Subcutaneous adipose tissue (tissue), 4 donors: ENCODE measurements around the gene USP19. TPM values are rescaled to one million over a fixed set of nuclear protein-coding genes. Genes with fewer than 3 reads are reported as not detected.

Source experiments
- total RNA-seq, 4 donors: library from RNA; depleted of rRNA; stranded (reverse); fragments of >200 nt; gene quantifications; one replicate each; pipeline ENCODE4 v1.1.0, GENCODE V29; 2016
- TF ChIP-seq, protein P1 (sequence below): fragments of 450-650 bp; IDR thresholded peaks from one replicate; pipeline ENCODE4 v1.5.1; 2016; ENCODE audit warnings: low read depth, mild to moderate bottlenecking, control low read depth, antibody characterized with exemption, moderate library complexity

USP19 gene
- total RNA-seq, 4 donors from 2014 or later, result 26.4 to 73.8 (median 52.3) TPM

DNA sequence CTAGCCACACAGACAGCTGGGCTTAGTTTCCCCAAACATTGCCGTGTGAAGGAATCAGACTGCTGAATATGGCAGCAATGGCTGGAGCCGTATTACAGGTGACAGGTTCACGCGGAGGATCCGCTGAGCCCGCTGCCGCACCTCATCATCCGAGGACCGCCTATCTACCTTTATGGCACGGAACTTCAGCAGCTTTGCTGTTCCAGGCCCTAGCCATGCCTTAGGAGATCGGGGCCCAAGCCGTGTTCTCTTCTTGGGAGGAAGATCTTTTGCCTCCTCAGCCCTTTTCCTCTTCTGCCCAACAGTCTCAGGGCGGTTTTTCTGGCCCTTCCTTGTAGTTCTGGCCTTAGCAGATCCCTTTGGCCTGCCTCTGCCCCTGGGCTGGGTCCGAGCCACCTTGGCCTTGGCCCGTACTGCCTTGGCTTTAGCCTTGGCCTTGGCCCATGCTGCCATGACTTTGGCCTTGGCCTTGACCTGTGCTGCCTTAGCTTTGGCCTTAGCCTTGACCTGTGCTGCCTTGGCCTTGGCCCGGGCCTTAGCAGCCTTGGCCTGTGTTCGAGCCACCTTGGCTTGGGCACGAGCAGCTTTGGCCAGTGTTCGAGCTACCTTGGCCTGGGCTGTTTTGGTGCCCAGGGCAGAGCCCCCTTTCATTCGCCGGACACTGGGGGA lies 42.3 kb upstream of the USP19 start:
- TF ChIP-seq, protein P1, sequence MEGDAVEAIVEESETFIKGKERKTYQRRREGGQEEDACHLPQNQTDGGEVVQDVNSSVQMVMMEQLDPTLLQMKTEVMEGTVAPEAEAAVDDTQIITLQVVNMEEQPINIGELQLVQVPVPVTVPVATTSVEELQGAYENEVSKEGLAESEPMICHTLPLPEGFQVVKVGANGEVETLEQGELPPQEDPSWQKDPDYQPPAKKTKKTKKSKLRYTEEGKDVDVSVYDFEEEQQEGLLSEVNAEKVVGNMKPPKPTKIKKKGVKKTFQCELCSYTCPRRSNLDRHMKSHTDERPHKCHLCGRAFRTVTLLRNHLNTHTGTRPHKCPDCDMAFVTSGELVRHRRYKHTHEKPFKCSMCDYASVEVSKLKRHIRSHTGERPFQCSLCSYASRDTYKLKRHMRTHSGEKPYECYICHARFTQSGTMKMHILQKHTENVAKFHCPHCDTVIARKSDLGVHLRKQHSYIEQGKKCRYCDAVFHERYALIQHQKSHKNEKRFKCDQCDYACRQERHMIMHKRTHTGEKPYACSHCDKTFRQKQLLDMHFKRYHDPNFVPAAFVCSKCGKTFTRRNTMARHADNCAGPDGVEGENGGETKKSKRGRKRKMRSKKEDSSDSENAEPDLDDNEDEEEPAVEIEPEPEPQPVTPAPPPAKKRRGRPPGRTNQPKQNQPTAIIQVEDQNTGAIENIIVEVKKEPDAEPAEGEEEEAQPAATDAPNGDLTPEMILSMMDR, result no peak

DNA sequence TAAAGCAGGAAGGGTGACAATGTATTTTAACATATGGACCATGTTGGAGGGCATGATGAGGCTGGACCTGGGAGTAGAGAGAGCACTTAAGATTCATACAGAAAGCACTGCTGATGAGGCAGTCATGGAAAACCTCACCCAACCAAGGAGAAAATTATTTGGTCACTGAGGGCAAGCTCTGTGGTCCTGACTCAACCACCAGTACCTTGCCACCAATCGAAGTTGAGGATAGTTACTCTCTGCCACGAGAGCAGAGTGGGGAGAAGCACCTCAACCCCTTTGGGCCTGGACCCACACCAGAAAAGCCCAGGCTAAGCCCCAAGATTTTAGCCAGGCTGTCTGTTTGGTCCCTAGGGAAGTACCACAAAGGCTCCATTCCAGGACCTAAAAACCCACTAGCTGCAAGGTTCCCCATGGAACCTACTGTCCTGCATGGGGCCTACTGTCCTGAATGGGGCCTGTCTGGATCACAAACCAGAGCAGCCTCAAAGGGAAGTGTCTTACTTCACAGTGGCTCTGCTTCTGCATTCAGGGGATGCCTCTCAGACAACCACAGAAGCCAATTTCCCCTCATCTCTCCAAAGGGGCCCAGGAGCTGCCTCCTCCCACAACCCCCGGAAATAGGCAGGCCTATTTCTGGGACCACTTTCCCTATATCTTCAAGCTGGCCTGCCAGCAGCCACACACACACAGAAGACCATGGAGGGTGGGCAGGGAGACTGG lies 41.3 kb upstream of the USP19 start:
- TF ChIP-seq, protein P1, result no peak

DNA sequence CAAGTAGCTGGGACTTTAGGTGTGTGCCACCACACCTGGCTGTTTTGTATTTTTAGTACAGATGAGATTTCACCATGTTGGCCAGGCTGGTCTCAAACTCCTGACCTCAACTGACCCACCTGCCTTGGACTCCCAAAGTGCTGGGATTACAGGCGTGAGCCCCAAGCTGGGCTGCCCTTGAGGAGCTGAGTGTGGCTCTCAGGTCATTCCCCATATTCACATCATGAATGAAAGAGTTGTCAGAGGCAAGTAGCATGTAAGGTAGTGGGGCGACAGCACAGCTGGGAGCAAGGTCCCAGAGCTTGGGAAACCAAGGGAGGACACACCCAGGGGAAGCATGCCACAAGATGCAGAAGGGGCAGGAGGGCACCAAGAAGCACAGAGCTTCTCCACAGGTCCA lies 40.6 kb upstream of the USP19 start:
- TF ChIP-seq, protein P1, result no peak

DNA sequence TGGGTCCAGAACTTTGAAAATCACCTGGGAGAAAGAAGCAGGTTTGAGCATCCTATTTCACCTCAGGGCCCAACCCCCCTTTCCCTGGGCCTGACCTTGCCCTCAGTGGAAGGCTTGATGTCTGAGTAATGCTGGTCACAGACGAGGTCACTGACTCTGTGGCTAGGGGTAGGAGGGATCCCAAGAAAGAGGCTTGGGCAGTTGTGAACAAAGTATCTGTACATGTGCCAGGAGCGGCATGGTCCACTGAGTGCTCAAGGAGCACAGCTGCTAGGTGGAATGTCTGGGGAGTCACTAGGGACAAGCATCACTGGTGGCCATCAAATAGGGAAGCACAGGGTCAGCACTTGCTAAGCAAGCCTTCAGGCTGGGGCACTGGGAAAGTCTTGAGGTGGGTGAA lies 38.2 kb upstream of the USP19 start:
- TF ChIP-seq, protein P1, result no peak

DNA sequence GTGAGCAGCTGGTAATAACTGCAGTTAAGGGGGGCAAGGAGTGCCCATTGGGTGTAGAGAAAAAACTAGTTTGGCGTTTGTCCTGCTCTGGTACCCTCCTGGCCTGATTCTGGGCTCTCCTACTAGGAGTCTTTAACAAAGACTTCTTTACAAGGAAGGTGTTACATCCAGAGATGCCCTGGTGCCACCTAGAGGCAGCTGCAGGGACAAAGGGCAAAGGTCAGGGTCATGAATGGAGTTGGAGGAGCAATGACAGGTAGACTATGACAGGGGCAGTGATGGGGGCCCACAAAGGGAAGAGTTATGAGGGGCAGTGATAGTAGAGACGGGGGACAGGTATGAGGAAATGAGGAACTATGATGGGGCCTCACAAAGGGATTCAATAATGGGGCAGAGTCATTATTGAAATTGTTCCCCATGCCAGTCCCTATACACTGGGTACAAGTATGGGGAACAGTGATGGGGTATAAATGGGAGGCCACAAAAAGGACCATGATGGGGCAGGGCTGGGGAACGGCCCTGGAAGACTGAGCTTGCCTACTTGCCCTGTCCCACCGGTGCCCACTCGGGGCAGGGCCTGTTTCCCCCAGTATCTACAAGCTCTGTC lies 37.6 kb upstream of the USP19 start:
- TF ChIP-seq, protein P1, result no peak

DNA sequence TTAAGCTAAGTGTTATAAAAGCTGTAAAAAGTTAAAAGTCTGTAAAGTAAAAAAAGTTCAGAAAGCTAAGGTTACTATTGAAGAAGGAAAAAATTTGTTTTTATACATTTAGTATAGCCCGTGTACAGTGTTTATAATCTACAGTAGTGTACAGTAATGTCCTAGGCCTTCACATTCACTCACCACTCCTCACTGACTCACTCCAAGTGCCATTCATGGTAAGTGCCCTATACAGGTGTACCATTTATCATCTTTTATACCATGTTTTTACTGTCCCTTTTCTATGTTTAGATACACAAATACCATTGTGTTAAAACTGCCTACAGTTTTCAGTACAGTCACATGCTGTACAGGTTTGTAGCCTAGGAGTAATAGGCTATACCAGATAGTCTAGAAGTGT lies 36.7 kb upstream of the USP19 start:
- TF ChIP-seq, protein P1, result no peak

DNA sequence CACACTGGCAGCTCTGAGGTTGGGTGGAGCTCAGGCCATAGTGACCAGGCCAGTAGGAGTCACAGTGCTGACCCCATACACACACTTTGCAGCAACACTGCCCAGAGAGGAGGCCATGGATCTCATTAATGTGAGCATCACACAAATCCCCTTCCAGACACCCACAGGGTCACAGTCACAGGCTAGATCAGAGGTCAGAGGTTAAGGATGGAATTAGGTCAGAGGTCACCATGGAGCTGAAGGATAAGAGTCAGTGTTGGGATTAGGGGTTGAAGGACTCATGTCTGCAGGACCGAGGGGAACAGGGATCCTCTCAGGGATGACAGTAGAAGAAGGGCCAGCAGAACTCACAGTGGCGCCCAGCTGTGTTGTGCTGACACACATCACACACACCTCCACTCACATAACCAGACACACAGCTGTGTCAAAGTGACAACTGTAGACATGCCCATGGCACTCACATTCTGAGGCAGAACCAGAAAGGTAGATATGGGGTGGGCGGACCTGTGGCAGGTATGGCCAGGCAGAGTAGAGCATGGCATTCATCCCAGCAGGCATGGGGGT lies 32.8 kb upstream of the USP19 start:
- TF ChIP-seq, protein P1, result no peak
